GM18508 (cell line): Measurements from ENCODE around the gene OR2F1.

Source experiments
- ATAC-seq: cut with Tn5 transposase; IDR thresholded peaks from one replicate; pipeline ENCODE4 v1.9.1; 2021; ENCODE audit warnings: moderate number of reproducible peaks; ENCODE audit not compliant: insufficient read depth, unreplicated experiment

OR2F1 gene

GRCh38 chr7:143948733-143949132 lies 5.9 kb upstream of the OR2F1 start:
- no peak for ATAC-seq

- no peak for ATAC-seq
Observed at GRCh38 chr7:143953421-143953820, 1.2 kb upstream of the OR2F1 start.

- no peak for ATAC-seq
Observed at GRCh38 chr7:143954135-143954534, 509 bp upstream of the OR2F1 start.

- no peak for ATAC-seq
Observed at GRCh38 chr7:143958781-143959180, 4.1 kb downstream of the OR2F1 start.

- ATAC-seq: no peak
Observed at GRCh38 chr7:143960813-143961610, 6.4 kb downstream of the OR2F1 start.

GRCh38 chr7:143965280-143965679 lies 10.6 kb downstream of the OR2F1 start:
- ATAC-seq: no peak

- ATAC-seq: no peak
Observed at GRCh38 chr7:143967398-143967797, 12.8 kb downstream of the OR2F1 start.

- no peak for ATAC-seq
Observed at GRCh38 chr7:143973870-143974416, 19.3 kb downstream of the OR2F1 start.

- ATAC-seq: no peak
Observed at GRCh38 chr7:143974459-143974858, 19.8 kb downstream of the OR2F1 start.

GRCh38 chr7:143975617-143976016 lies 21.0 kb downstream of the OR2F1 start:
- ATAC-seq: no peak

- no peak for ATAC-seq
Observed at GRCh38 chr7:143978585-143978984, 23.9 kb downstream of the OR2F1 start.

GRCh38 chr7:143979359-143979758 lies 24.7 kb downstream of the OR2F1 start:
- ATAC-seq: no peak

- no peak for ATAC-seq
Observed at GRCh38 chr7:143979998-143980397, 25.4 kb downstream of the OR2F1 start.

- ATAC-seq: no peak
Observed at GRCh38 chr7:143980746-143981510, 26.3 kb downstream of the OR2F1 start.

- no peak for ATAC-seq
Observed at GRCh38 chr7:143983960-143984359, 29.3 kb downstream of the OR2F1 start.

- ATAC-seq: no peak
Observed at GRCh38 chr7:143987513-143987912, 32.9 kb downstream of the OR2F1 start.

- ATAC-seq: no peak
Observed at GRCh38 chr7:143988976-143989745, 34.5 kb downstream of the OR2F1 start.

- ATAC-seq: no peak
Observed at GRCh38 chr7:143992670-143993069, 38.0 kb downstream of the OR2F1 start.

GRCh38 chr7:143993924-143994323 lies 39.3 kb downstream of the OR2F1 start:
- no peak for ATAC-seq

- no peak for ATAC-seq
Observed at GRCh38 chr7:144000020-144000419, 45.4 kb downstream of the OR2F1 start, which contains the start of gene OR6B1. TSS of gene OR6B1 (plus strand) at chr7:144000320. CDS start at chr7:144003997, 3,677 bp downstream.
